LoVo (cell line): ENCODE data around the gene GBGT1.
A peak's percentile ranks its signal among the peaks of the same experiment; 100 is the strongest.
"Not testable (repeated sequence)": the region's sequence is repeated elsewhere in the genome, so short reads cannot be mapped to it uniquely, and the experiment has no call there.

Source experiments
- DNase-seq: peaks from one replicate; pipeline ENCODE4 v3.0.0-alpha.2; 2016; ENCODE audit warnings: low spot score

The GBGT1 gene

DNA sequence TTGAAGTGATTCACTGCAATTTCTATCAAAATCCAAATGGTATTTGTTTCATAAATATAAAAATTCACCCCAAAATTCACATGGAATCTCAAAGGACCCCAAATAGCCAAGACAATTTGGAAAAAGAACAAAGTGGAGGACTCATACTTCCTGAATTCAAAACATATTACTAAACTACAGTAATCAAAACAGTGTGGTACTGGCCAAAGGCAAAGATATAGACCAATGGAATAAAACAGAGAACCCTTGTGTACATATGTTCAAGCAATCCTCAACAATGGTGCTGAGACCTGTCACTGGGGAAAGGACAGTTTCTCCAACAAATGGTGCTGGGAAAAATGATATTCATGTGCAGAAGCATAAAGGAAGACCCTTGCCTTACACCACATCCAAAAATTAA is 31.3 kb upstream of the GBGT1 start:
- no peak for DNase-seq

DNA sequence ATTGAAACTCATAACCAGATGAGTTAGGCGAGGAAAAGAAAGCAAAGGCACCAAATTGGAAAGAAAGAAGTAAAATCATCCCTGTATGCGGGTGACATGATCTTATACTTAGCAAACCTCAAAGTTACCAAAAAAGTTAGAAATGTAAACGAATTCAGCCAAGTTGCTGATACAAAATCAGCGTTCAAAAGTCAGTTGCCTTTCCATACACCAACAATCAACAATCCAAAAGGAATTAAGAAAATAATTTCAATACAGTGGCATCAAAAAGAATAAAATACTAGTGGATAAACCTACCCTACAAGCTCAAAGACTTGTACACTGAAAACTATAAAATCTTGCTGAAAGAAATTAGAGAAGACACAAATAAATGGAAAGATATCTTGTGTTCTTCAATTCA is 30.9 kb upstream of the GBGT1 start:
- DNase-seq, result no peak

DNA sequence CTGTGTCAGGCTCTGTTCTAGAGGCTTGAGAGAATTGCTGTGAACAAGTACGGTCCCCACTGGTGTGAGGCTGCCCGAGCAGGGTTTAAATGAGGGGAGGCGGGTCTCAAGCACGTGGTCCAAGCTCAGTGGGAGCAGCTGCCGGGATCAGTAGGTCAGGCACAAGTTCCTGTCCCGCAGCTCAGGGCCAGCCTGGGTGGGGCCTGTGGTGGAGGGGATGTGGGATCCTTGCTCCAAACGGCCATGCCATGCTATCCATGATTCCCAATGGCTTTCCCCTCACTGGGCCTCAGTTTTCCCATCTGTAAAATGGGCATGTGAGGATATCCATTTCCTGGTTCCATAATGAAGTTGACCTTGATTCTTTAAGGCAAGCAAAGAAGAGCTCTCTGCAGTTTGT is 28.3 kb upstream of the GBGT1 start:
- DNase-seq, result no peak

DNA sequence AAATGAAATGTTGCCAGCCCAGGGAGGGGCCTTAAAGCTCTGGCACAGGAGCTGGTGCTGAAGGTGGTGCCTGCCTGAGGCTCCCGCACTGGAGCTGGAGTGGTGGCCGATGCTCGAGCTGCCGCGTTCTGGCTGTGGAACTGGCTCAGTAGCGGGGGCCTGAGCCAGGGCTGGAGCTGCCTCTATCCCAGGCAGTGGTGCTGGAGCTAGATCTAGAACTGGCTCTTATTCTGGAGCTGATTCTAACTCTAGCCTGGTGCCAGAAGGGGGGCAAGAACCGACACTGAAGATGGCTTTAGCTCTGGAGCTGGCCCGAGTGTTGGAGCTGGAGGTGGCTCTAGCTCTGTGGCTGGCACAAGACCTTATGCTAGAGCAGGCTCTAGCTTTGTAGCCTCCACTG is 26.1 kb upstream of the GBGT1 start:
- no peak for DNase-seq

DNA sequence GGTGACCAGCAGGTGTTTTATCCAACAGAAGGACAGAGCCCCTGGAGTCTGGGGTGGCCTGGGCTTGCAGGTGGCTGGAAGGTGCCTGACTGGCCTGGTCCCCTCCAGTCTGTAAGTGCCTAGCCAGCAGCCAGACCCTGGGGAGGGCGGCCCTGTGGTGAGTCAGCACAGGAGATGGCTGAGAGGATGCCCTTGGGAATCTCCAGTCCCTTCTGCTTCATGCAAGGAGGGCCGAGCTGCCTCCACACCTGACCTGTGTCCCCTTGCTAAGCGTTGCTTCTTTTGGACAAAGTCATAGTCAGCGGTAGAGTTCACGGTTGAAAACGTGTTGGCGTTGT is 25.1 kb upstream of the GBGT1 start:
- DNase-seq, result no peak

DNA sequence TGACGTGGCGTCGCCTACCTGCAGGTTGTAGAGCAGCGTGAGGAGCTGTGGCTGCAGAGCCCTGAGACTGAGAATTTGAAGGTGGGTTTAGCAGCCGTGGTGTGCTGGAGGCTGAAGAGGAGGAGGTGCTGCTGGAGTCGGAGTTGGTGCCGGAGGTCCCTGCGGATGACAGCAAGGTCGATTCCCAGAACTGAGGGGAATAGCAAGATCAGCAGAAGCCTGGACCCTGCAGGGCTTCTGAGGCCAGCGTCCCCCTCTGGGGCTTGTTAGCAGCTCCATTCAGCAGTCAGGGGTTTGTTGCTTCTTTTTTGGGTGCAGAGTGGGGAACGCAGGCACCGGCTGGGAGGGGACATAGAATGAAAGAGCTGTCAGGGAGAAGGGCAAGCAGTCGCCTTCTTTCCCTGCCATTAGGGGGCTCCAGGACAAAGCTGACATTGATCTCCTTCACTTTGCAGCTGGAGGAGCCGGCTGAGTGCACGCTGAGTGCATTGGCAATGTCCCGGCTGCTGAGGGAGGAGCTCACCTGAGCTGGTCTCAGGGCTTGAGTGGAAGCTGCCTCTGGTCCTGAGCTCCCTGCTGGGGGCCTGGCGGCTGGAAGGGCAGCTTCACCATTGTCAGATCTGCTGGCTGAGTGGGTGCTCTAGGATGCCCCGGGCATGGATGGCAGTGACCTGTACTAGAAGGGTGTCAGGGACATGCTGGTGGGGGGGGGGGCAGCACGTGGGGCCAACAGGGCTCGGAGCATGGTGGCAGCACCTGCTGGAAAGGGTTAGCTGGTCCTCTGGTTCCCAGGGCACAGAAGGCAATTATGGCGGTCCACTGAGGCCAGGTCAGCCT is 24.5 kb upstream of the GBGT1 start:
- DNase-seq, result peak; percentile 32

DNA sequence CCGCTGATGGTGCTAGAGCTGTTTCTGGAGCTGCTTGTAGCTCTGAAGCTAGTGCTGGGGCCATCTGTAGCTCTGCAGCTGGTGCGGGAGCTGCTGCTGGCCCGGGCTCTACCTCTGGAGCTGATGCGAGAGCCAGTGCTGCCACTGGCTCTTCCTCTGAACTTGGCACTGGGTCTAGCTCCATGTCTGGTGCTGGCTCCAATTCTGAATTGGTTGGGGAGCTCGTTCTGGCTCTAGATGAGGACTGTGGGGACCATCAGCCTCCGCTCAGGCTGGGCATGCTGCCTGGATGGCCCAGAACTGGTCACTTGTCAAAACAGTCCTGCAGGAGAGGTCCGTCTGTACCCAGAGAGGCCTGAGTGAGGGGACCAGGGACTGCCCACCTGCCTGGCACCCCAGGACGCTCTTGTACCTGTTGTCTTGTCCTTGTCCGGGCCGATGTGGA is 23.9 kb upstream of the GBGT1 start:
- DNase-seq, result no peak

DNA sequence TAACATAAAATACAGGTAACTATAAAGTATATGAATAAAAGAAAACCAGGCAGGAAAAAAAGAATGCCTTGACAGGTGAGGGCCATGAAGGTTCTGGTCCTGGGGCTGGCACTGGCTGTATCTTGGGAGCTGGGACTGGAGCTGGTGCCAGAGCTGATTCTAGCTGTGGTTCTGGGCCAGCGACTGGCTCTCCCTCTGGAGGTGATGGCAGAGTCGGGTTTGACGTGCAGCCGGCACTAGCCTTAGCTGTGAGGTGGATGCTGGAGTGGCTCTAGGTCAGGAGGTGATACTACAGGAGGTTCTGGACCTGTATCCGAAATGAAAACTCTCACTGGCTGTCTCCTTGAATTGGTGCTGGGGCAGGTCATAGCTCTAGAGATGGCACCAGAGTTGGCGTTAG is 23.0 kb upstream of the GBGT1 start:
- DNase-seq, result no peak

DNA sequence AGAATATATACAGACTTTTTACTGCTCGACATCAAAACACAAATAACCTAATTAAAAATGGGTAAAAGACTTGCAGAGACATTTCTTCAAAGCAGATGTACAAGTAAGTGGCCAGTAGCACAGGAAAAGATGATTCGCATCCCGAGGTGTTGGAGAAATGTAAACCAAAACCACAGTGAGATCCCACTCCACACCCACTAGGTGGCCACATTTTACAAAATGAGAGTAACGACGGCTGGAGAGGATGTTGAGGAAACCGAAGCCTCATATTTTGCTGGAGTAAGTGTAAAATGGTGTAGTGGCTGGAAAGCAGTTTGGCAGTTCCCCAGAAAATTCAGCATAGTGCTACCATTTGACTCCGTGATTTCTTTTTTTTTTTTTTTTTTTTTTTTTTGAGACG is 21.3 kb upstream of the GBGT1 start:
- peak; percentile 73 for DNase-seq

DNA sequence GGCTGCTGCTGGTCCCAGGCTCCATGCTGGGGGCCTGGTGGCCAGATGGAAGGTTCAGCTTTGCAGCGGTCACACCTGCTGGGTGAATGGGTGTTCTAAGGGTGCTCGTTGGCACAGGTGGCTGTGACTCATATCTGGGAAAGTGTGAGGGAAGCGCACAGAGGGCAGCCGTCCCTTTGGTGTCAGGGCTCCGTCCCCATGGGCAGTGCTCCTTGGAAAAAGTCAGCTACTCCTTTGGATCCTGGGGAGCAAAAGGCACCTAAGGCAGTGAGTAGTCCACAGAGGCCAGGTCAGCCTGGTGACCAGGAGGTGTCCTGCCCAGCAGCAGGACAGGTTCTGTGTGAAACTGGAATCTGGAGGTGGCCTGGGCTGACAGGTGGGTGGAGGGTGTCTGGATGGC is 18.4 kb upstream of the GBGT1 start:
- DNase-seq, result no peak

DNA sequence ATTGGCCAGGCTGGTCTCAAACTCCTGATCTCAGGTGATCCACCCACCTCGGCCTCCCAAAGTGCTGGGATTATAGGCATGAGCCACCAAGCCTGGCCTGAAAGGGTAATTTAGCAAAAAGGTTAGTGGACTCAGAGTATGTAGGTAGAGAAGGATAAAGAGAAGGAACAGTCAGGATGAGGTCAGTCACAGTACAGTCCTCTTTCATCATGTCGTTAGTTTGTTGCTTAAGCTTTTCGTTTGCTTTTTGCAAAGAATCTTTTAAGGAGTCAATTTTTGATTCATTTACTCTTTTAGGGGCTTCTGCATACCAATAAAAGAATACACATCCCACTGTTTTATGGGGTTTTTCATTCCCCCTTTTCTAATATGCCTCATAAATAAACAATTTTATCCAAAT is 17.8 kb upstream of the GBGT1 start:
- DNase-seq, result no peak

DNA sequence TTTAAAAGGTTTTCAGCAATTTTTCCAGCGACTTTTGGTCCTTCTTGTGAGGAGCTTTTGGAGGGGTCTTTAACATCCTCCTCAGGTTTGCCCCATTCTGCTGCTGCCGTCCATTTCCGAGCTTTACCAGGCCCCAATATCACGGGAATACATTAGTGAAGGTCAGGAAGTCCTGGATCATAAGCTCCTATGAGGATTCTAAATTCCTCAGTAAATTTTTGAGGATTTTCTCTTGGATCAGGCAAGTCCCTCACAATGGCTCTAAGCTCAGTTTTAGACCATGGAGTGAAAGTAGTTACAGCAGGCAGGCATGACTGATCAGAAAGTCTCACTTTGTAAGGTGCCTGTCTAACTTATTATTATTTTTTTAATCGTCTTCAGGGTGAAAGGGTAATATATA is 17.2 kb upstream of the GBGT1 start:
- DNase-seq, result no peak

DNA sequence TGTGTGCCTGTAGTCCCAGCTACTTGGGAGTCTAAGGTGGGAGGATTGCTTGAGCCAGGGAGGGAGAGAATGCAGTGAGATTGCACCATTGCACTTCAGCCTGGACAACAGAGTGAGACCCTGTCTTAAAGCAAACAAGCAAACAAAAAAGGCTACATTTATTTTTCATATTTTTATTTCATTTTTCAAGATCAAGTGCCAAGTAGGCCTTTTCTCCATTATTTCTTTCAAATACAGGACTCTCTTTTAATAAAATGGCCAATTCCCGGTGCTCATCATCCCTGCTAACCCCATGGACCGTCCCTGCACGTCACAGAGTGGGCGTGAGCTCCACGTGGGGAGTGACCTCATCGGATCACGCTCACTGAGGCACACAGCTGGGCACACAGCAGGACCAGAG is 9.3 kb upstream of the GBGT1 start:
- no peak for DNase-seq

DNA sequence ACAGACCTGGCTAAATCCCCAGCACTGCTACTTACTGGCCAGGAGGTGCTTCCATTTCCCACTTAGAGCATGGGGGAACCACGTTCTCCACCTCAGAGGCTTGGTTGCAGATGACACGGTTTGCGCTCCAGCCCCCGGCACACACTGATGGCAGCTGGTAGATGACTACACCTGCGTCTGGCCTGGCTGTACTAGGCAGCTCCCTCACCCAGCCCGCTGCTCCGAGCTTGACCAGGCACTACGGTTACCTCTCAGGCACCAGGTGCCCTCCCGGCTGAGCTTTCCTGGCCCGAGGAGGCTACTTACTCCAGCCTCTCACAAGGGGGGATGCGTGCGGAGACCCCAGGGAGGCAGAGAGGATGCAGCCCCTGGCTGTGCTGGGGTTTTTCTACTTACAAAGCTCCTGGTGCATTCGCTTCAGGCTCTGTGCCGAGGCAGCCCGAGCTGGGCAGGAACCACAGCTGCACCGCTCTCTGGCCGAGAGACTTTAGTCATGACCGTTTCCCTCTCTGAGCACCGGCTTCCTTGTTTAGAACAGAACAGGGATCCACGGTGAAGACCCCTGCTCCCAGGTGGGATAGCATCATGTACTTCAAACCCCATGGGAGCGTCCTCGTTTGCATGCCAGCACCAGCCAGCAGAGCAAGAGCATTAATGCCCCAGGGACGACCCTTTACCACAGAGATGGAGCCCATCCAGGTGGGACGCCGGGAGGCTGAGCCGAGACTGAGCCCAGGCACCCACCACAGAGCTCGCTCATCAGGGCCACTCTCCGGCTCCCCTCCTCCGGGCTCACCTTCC is 7.6 kb upstream of the GBGT1 start:
- no peak for DNase-seq

DNA sequence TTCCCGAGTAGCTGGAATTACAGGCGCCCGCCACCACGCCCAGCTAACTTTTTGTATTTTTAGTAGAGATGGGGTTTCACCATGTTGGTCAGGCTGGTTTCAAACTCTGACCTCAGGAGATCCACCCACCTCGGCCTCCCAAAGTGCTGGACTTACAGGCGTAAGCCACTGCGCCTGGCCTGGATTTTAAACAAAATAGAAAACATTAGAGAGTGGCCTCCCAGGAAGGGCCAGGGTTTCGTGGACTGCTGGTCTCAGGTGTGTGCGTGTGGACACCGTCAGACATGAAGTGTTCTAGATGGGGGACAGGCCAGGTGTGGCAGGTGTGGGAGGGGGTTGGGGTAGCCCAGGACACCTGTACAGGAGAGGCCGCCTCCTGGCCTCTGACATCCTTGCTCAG is 7.0 kb upstream of the GBGT1 start:
- no peak for DNase-seq

DNA sequence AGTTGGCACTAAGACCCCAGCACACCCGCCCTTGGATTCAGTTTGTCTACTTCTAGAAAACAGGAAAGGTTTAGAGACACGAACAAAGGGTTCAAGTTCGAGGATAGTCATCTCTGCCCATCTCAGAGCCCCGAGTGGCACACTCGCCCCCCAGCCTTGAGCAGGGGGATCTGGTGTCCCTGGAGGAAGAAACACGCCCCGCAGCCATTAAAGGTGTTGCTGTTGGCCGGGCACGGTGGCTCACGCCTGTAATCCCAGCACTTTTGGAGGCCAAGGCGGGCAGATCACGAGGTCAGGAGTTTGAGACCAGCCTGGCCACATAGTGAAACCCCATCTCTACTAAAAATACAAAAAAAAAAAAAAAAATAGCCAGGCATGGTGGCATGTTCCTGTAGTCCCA is 6.0 kb upstream of the GBGT1 start:
- not testable (repeated sequence) for DNase-seq

DNA sequence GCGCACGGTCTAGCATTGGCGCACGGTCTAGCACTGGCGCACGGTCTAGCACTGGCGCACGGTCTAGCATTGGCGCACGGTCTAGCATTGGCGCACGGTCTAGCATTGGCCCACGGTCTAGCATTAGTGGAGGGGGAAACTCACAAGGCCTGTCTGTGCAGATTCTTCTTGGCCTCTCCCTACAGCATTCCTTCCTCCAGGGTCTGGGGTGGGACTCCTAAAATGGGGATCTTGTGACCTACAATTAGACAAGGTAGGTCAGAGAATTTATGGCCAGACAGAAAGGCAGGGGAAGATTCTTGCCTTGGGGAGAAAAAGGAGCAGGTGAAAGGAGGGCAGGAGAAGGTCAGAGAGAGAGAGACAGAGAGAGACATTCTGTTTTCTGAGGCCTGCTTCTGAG is 5.4 kb upstream of the GBGT1 start:
- DNase-seq, result no peak

DNA sequence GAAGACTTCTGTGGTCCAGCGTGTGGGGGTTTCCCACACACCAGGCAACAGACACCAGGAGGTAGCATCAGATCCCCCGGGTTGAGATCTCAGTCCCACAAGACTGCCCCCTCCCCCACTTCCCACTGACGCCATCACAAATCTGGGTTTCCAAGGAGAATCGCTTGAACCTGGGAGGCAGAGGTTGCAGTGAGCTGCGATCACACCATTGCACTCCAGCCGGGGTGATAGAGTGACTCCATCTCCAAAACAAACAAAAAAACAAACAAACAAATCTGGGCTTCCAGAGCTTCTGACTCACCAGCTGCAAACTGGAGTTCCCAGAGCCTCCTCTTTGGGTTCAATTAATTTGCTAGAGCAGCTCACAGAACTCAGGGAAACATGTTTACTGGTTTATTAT is 4.7 kb upstream of the GBGT1 start:
- no peak for DNase-seq

DNA sequence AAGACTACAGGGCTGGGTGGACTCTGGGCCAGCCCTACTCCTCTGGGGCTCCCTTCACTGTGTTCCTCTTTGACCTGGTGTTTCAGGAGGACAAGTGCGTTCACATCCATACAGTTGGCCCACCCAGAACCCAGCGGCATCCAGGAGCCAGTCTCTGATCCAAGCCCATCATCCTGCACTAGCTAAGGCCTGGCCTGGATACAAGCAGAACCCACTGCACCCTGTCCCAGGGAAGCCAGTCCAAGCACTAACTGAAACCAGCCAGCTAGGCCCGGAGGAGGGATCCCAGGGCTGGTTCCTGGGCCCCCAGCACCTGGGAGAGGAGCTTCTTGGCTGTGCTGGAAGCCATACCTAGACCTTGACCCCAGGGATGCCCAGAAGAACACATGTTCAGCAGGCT is 4.1 kb upstream of the GBGT1 start:
- no peak for DNase-seq

DNA sequence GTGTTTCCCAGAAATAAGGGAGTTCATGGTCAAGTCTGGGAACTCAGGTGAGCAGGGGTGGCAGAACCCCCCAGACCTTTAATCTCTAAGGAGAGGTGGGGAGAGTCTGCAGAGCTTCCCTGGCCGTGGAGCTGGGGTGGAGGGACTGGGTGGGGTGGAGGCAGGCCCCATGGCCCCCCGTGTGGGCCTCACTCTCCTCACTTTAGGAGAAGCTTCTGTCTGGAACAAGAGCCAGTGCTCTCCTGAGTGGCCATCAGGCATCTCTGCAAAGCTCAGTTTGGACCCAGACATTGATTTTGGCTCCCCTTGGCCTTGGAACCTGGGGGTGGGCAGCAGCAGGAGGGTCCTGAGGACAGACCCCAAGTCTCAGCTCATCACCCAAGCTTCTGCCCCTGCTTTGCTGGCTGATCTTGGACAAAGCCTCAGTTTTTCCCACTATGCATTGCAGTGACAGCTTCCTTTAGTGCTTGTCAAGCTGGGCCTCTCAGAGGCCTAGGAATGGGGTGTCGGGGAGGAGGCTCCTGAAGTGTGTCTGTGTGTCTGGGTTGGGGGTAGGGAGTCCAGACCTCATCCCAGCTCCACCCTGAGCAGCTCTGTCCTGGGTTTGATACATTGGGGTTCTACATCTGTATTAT is 3.5 kb upstream of the GBGT1 start:
- DNase-seq, result no peak

DNA sequence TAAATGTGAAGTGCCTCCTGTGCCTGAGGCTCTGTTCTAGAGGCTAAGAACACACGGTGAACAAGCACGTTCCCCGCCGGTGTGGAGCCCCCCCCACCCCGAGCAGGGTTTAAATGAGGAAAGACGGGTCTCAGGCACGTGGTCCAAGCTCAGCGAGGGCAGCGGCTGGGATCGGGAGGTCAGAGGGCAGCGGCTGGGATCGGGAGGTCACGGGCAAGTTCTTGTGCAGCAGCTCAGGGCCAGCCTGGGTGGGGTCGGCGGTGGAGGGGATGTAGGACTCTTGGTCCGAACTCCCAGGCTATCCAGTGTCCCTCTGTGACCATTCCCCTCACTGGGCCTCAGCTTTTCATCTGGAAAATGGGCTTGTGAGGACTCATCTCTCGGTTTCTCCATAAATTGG is 2.7 kb upstream of the GBGT1 start:
- no peak for DNase-seq

DNA sequence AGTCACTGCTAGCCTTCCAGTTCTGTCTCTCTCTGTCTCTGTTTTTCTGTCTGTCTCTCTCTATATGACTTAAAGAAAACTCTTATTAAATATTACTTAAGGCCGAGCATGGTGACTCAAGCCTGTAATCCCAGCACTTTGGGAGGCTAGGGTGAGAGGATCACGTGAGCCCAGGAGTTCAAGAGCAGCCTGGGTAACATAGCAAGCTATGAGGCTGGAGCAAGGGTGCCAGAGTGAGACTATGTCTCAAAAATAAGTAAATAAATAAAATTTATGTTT is 1.7 kb upstream of the GBGT1 start:
- no peak for DNase-seq

DNA sequence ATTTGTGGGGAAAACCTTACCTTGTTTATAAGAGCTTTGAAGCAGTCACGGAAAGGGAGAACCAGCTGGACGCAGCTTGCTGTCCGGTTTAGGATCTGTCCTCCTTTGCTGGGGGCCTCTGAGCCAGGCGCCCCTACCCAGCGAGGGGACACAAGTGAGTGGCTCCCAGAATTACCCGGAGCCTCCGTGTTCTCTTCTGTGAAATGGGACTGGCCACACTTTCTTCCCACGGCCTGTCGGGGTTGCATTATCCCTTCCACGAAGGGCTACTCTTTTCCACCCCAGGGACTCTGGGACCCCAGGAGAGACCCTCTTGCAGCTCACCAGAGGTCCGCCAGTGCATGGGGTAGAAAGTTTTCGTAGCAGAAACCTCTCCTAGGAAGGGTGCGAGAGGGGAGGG is 477 bp upstream of the GBGT1 start:
- DNase-seq, result no peak
